Activated CD4-positive, alpha-beta T cell treated with anti-CD3 and anti-CD28 coated beads, Interleukin-2, Interleukin-6, amounts not matched to agents 100 ng/mL and 50 ng/mL, durations not matched to agents 16 hours and 8 hours (primary cell): ENCODE measurements around the gene UGT1A7.
"Not testable (repeated sequence)": the region's sequence is repeated elsewhere in the genome, so short reads cannot be mapped to it uniquely, and the experiment has no call there.

ENCODE experiments used
- DNase-seq: peaks from one replicate; pipeline ENCODE4 v3.0.0-alpha.2; 2020

UGT1A7 gene

DNA sequence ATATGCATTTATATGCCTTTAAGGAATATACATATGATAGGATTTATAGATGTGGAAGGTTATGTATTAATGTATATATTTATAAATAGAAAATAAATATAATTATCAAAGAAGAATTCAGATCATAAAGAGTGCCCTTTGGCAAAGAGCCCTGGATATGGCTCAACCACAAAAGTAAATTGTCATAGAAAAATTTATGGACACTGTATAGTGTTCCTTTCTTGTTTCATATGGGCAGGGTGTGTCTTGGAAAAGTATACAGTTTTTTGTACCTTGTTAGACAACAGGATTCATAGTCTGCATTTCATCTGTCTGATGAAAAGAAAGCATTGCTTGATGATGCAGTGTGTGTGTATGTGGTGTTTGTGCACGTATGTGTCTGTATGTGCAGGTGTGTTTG is 2.9 kb downstream of the UGT1A7 start:
- no peak for DNase-seq

GRCh38 chr2:233686928-233687327 is 5.2 kb downstream of the UGT1A7 start:
- DNase-seq: no peak

DNA sequence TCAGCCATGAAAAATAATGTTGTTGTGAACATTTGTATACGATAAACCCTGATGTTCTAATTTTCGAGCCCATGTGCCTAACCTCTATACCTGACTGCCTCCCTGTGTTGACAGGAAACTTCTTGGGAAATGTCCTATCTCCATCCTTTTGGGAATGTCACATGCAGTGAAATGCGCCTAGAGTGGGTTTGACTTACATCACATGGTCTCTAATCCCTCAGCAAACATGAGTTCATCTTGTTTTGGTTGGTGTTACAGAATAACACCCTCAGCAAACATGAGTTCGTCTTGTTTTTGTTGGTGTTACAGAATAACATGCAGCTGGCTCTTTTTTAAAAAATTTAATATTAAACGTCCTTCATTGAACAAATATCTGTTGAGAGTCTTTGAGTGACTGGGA is 6.6 kb downstream of the UGT1A7 start:
- DNase-seq: no peak

- no peak for DNase-seq
Observed at GRCh38 chr2:233689031-233689430, 7.3 kb downstream of the UGT1A7 start.

DNA sequence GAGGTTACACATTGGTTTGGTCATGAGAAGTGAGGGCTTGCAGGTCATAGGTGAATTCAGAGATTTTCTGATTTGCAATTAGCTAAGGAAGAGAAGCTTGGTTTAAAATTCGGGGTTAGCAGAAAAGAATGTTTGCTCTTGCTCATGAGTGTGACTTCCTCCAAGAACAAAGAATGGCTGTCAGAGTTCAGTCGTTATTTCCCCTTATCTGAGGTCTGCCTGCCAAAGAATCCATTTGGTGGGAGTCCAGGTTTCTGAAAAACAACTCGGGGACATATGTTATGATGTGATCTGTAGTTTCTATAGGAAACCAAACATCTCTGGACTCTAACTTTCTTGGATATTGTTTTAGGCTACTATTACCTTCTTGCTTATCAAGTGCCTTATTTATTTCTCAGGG is 7.8 kb downstream of the UGT1A7 start:
- no peak for DNase-seq

- DNase-seq: no peak
Observed at GRCh38 chr2:233690444-233690843, 8.7 kb downstream of the UGT1A7 start.

- no peak for DNase-seq
Observed at GRCh38 chr2:233691443-233692433, 10.0 kb downstream of the UGT1A7 start.

GRCh38 chr2:233692648-233693047 is 10.9 kb downstream of the UGT1A7 start, which contains the start of gene UGT1A6:
TSS of gene UGT1A6 (plus strand) at chr2:233692890. CDS start at chr2:233693005, 115 bp downstream.
- no peak for DNase-seq

- DNase-seq: no peak
Observed at GRCh38 chr2:233693963-233694362, 12.3 kb downstream of the UGT1A7 start.

- no peak for DNase-seq
Observed at GRCh38 chr2:233698740-233699139, 17.0 kb downstream of the UGT1A7 start.

DNA sequence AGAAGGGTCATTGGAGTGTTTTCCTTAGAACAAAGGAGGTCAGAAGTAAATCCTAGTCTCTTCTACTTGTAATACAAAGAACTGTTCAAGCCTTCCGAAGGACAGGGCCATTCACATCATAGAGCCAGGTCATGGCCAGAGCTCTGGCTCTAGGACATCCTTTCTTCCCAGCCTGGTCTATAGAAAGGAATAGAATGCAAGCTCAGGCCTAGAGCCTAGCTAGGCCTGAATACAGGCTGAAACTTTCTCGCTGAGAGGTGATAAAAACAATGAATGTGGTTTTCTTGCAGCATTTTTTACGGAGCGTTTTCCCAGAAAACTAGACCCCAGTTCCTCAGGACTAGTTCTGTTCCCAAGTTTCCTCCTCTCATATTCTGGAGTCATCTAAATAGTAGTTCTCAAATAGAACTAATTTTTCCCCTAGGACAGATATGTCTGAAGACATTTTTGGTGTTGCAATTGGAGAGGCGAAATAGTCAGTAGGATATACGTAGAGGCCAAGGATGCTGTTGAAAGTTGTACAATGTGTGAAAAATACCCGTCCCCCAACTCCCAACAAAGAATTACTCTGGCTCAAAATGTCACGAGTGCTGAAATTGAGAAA is 17.8 kb downstream of the UGT1A7 start:
- DNase-seq: no peak

GRCh38 chr2:233700028-233700635 is 18.4 kb downstream of the UGT1A7 start:
- no peak for DNase-seq

GRCh38 chr2:233700842-233701241 is 19.1 kb downstream of the UGT1A7 start:
- not testable (repeated sequence) for DNase-seq

DNA sequence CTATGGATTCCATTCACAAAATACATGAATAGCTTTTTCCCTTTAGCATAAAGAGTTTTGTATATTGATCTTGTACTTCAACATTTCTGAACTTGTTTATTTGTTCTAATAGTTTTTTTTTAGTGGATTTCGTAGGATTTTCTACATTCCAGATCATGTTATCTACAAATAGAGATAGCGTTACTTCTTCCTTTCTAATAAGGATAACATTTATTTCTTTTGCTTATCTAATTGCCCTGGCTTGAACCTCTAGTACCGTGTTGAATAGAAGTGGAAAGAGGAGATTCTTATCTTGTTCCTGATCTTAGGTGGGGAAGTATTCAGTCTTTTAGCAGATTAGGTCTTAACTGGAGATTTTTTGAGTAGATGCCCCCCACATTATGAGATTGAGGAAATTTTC is 20.5 kb downstream of the UGT1A7 start:
- DNase-seq: no peak

DNA sequence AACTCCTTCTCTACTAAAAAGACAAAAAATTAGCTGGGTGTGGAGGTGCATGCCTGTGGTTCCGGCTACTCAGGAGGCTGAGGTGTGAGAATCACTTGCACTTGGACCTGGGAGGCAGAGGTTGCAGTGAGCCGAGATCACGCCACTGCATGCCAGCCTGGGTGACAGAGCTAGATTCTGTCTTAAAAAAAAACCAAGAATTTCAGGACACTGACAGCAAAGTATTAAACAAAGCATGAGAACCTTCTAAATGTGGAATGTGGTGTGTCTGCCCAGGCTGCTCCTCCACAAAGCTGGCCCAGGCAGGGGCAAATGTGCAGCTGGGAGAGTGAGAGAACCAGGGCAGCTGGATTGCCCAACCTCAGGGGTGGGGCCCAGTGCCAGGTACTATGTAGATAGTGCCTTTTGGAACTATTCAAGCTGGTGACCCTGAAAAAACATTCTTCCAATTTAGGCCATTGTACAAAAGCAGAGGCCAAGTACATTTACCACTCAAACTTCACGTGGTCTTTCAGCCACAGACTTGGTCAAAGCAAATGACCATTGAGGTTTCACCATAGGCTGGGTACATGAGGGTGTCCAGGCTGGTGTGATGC is 24.3 kb downstream of the UGT1A7 start:
- DNase-seq: no peak

DNA sequence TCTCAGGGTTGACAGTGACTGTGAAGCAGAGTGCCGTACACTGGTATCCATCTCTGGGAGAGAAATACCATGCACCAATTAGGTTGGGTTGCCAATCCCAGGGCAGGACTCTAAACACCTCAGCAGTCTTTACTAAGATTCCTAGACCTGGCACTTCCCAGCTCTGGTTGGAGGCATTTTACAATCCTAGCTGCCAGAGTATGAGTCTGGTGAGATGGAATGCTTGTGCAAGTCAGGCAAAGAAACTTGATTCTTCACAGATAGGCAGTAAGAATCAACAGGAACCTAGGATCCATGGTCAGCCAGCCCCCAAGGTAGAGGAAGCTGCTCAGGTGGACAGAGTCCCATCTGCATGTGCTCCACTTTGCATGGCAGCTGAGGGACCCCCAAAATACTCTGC is 25.0 kb downstream of the UGT1A7 start:
- no peak for DNase-seq

DNA sequence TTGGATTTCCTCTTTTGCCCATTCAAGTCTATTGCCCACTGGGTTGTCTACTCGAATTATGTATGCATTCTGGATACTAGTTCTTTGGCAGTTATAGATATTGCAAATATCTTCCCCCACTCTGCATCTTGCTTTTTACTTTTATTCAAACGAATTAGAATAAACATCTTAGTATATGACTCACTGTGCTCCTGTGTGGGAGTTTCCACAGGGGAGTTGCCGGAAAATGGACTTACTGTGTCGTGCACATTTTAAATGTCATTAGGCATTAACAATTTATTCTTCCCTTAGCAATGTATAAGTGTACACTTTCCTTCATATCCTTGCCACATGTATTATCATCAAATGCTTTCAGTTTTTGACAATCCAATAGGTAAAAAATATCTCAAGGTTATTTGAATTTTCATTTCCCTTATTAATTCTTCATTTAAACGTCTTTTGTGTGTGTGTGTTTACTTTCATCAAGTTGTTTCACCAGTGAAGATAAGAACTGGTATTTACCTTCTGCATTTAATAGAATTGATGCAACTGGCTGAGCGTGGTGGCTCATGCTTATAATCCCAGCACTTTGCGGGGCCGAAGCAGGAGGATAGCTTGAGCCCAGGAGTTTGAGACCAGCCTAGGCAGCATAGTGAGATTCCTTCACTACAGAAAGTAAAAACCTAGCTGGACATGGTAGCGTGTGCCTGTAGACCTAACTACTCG is 26.4 kb downstream of the UGT1A7 start:
- no peak for DNase-seq

DNA sequence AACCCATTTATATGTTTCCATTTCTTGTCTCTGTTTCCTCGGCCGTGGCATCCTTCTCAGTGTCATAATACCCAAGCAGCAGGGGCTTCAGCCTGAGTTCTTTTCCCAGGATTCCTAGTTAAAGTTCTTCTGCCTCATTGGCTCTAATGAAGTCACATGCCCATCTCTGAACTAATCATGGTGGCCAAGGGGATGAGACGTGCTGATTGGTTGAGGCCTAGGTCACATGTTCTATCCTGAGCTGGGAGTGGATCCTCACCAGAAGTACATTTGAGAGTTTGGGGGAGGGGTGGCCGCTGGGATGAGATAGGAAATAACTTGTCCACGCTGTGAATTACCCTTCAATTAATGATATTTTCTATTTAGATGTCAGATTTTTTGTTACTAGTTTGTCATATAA is 27.2 kb downstream of the UGT1A7 start:
- no peak for DNase-seq

DNA sequence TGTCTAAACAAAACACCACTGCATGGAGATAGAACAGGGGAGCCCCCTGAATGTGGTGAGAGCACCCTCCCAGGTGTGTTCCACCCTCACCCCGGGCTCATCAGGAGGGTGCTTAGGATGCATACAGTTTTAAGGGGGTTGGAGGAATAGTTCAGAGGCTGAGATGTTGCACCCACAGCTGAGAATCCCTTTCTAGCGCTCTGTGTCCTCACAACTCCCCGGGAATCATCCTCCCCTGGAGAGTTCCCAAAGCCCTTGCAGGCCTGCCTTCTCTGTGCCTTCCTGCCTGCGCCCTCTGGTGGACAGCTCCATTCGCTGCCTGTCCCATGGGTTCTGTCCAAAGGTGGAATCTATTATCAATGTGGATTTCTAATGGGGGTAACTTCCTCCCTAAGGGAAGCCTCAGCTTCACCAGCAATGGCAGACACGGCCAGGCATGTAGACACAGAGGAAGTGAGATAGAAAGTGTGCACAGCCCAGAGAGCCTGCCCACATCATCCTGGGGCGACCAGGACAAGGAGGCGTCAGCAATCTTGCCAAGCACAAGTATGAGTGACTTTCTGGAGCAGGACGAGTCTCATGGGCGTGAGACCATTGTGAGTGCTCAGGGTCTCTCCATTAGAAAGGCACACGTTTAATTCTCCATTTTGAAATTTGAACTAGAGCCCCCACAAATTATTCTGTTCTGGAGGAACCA is 29.8 kb downstream of the UGT1A7 start:
- peak; percentile 71 for DNase-seq

GRCh38 chr2:233712611-233713261 is 31.0 kb downstream of the UGT1A7 start, which contains the start of gene UGT1A5:
TSS of gene UGT1A5 (plus strand) at chr2:233712907. CDS start at chr2:233712992, 85 bp downstream.
- DNase-seq: no peak

DNA sequence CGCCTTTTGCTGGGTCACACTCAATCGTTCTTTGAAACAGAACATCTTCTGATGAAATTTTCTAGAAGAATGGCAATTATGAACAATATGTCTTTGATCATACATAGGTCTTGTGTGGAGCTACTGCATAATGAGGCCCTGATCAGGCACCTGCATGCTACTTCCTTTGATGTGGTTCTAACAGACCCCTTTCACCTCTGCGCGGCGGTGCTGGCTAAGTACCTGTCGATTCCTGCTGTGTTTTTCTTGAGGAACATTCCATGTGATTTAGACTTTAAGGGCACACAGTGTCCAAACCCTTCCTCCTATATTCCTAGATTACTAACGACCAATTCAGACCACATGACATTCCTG is 31.5 kb downstream of the UGT1A7 start:
- DNase-seq: no peak
